NCI-H345 treated with DMSO at 0.1 percent for 48 hours (cell line): ENCODE data around the gene RANGAP1.
"Not testable (repeated sequence)": the region's sequence is repeated elsewhere in the genome, so short reads cannot be mapped to it uniquely, and the experiment has no call there.

ENCODE experiments used
- DNase-seq: peaks from one replicate; lab custom pipeline; 2025; ENCODE audit not compliant: unreplicated experiment; lab: John Stamatoyannopoulos, UW

The RANGAP1 gene

DNA sequence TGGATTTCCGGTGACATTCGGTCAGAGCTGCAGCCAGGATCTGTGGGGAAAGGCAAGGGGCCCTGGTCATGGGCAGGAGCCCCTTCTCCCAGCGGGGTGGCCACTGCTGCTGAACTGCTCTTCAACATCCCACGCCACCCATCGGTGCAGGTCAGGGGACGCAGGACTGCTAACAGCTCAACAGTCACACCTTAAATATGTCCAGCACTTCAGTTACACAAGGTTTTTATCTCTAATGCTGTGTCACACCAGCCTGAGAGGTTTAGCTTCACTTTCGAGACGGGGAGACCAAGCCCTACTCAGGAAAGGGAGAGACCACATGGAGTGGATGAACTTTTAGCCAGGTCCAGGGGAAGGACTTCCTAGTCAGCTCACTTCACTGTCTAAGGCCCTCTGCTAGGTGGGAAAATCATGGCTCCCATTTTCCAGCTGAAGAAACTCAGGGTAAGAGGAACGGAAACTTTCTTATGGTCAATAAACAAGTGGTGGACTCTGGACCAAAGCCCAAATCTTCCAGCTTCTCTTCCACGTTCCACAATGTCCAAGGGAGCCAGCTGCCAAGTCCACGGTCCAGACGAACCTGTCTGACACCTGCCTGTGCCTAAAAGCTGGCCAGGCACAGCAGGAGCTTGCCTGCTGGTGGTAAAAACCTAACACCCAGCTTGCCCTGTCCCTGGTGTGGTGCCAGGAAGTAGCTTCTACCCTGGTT lies 24.3 kb downstream of the RANGAP1 start:
- DNase-seq, result no peak

DNA sequence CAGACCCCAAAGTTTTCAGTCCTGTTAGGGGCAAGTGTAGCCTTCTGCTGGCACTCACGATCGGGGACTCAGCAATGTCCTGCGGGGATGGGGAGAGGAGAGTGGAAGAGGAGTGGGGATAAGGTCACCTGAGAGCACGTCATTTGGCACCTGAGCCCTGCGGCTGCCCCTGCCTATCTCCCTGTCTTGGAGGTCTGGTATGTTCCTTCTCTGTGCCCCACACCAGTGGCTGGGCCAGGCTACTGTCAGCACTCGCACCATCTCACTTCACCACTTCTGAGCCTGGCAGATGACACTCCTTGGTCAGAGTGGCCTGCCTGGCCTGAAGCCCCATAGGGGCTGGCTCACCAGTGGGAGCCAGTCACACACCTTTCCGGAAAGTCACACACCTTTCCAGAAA lies 25.1 kb downstream of the RANGAP1 start:
- no peak for DNase-seq

DNA sequence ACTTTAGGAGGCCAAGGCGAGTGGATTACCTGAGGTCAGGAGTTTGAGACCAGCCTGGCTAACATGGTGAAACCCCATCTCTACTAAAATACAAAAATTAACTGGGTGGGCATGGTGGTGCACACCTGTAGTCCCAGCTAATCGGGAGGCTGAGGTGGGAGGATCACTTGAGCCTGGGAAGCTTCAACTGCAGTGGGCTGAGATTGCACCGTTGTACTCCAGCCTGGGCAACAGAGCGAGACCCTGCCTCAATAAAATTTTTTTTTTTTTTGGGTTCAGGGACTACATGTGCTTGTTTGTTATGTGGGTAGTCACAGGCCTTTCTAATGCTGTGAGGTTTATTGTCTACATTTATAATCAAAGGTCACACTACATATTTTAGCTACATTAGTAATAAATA lies 26.2 kb downstream of the RANGAP1 start:
- not testable (repeated sequence) for DNase-seq

DNA sequence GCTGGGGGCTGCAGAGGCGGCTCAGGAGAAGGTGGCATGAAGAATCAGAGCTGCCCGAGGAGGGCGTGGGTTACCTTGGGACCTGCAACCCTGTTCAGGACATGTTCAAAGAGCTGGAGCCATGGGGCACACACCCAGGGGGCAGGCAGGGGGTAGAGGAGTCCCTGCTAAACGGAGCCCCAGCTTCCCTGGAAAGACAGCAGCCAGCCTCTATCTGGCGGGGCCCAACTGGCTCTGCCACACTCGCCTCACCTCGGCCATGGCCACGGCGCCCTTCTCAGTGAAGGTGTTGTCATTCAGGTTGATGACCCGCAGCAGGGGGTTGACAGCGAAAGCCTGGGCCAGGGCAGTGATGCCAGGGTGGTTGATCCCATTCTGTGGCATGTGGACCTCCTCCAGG lies 28.3 kb downstream of the RANGAP1 start:
- no peak for DNase-seq

DNA sequence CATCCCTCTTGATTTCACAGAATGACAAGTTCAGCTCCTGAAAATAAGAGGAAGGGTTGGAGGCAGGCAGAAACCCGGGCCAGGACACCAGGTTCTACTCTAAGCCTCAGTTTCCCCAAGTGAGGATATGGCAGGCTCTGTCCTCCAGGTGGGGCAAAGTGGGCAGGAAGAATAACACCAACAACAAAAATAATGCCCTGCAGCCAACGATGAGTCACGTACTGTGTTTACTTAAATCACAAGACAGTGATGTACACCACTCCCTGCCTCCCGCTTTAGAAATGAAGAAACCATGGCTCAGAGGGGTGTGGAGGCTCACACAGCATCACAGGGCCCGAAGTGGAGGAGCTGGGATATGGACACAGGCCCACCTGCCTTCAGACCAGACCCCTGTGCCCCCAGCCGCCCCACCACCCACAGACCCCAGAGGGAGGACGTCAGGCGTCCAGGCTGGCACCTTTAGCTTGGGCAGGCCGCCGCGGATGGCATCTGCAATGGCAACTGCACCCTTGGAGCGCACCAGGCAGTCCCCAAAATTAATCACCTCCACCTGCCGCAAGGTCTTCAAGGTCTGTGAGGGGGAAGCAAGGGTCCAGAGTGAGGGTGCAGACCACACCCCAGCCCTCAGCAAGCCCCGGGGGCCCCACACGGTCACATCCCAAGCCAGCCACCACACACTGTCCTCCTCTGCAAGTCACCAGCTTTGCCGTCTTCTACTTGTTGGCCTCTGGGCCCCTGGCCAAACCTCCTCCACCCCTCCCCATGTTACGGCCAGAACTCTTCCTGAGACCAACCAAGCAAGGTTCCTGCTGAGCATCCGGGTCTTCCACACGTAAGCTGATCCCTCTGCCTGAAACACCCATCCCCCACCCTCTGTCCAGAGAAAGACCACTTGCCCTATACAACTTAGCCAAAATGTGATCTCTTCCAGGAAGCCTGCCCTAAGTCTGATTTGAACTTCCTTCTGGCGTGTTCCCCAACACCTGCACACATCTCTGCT lies 29.4 kb downstream of the RANGAP1 start:
- no peak for DNase-seq

DNA sequence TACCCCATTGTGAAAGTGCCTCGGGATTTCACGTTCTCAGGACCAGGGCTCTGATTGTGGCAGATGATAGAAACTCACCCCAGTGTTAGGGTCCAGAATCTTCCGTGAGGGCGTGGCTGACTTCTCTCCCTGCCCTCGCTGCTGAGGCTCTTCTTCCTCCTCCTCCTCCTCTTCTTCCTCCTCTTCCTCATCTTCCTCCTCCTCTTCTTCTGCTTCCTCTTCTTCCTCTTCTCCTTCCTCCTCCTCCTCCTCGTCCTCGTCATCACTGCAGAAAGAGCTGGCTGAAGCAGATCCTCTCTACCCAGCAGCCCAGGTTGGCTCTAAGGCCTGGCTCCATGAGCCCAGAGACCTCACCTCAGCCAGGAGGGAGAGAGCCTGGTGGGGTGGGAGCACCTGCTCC lies 31.8 kb downstream of the RANGAP1 start:
- no peak for DNase-seq

DNA sequence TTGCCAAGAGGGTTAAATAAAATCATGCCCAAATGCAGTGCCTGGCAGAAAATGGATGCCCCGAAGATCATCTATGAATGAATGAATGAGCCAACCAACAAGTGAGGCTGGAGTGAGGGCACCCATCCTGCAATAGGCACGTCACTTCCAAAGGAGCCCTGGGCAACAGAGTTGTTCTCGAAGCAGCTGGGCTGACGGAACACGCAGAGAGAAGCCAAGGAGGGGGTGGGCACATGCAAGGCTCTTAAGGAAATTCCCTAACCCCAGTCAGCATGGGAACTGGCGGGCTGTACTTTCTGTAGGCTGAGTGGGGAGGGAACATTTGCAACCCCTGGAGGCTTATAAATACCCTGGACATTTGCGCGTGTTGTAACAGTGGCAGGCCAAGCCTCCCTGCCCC lies 33.6 kb downstream of the RANGAP1 start:
- DNase-seq, result no peak

DNA sequence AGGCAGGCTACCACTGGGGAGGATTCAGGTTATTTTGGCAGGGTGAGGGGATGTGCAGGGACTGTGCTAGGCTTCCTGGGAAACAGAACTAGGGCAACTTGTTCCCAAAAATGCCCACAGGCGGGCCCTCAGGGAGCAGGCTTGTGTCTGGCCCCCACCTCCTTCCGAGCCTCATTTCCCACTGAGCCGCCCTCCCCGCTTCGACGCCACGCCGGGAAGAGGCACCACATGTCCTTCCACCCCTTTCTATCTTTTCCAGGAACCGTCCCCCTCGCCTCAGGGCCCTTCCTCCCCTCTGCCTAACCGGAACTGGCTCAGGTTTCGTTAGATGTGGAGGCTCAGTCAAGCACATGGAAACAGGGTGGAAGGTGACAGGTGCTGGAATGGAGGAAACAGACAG lies 35.9 kb downstream of the RANGAP1 start:
- DNase-seq, result no peak

DNA sequence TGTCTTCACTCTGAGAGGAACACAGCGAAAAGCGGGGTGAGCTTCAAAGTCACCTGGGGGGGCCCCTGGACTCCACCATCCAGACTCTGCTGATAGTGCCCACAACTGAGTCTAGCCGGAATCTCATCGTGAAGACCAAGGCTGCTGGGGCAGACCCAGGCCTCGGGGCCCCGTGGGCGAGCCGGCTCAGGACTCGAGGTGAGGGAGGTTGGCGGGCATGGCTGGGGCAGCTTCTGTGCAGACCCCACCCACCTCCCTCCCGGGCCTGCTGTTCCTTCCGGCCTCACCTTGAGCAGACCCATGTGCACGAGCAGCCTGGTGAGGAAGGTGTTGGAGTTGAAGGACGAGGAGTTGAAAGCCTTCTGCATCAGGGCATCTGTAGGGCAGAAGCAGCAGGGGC lies 36.5 kb downstream of the RANGAP1 start:
- no peak for DNase-seq

DNA sequence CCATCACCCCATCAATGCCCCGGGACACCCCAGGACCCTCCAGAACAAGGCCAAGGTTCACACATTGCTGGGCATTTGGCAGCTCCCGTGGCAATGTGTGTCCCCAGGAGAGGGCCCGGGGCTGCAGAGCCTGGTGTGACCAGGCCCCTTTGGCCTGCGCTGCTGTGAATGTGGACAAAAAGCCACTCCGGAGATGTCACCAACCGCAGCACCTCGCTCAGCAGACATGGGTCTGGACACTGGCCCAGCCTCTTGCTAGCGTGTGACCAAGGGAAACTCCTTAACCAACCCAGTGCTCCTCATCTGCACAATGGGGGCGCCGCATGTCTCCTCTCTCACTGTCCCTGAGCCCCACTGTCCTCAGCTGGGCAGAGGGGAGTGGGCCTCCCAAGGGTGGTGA lies 37.2 kb downstream of the RANGAP1 start:
- DNase-seq, result no peak

DNA sequence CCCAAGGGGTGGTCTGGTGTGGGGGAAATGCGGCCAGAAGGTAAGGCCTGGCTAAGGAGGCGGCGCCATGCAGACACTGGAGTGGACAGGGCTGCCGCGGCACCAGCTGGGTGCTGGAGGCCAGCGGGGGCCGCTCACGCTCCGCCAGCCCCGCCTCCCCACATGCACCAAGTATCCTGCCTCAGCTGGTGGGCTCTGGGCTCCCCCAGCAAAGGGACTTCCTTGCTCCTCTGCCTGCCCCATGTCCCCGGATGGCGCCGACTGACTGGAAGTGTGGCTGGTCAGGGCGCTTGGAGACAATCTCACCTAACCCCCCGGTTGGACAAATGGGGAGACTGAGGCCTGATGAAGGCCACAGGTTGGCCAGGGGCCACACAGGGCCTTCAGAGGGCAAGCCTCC lies 37.7 kb downstream of the RANGAP1 start:
- DNase-seq, result no peak

DNA sequence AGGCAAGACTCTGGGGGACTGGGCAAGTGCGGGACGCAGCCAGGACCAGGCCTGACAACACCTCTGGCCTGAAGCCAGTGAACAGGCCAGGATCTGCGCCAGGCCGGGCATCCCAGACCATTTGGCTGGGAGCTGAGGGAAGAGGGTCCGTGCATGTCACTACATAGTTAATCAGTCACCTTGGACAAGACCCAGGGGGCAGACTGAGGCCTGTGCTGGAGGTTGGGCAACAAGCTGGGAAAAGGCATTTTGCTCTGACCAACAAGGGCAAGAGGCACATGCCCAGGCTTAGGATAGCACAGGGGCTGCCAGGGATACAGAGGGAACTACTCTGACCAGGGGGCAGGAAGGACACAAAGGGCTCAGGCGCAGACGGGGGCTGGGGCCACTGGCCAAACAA lies 38.3 kb downstream of the RANGAP1 start:
- DNase-seq, result no peak

DNA sequence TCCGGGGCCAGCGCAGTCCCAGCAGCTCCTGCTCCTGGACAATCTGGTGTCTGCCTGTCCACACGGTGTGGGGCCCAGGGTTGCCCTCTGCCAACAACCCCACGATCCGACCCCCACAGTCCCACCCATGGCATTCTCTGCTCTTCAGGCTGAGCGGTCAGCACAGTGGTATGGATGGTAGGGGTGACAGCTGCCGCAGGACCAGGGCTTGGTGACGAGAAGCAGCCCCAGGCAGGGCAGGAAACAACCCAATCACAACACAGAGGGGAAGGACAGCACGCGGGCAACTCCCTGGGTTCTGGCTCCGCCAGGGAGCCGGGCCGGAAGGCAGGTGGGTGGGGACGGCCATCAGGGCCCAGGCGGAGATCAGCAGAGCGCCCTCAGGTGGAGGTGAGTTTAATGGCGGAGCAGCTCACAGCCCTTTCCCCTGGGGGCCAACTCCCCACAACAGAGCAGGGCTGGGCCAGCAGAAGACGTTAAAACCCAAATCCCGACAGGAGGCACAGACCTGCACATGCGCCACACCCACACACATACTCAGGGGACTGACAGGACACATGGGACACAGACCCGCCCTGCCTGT lies 40.0 kb downstream of the RANGAP1 start:
- no peak for DNase-seq

DNA sequence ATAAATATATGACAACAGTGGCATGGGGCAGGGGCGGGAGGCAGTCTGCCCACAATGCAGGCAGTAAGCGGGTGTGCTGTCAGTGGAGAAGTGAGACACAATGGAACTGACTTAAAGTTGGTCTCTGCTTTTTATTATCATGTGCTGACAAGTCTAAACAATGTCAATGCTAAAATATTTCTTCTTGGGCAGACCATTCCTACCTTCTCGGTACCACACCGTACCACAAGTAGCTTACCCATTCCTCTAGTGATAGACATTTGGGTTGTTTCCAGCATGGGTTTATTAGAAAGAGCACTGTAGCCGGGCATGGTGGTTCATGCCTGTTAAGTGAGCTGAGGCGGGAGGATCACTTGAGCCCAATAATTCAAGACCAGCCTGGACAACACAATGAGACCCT lies 42.6 kb downstream of the RANGAP1 start:
- DNase-seq, result no peak

DNA sequence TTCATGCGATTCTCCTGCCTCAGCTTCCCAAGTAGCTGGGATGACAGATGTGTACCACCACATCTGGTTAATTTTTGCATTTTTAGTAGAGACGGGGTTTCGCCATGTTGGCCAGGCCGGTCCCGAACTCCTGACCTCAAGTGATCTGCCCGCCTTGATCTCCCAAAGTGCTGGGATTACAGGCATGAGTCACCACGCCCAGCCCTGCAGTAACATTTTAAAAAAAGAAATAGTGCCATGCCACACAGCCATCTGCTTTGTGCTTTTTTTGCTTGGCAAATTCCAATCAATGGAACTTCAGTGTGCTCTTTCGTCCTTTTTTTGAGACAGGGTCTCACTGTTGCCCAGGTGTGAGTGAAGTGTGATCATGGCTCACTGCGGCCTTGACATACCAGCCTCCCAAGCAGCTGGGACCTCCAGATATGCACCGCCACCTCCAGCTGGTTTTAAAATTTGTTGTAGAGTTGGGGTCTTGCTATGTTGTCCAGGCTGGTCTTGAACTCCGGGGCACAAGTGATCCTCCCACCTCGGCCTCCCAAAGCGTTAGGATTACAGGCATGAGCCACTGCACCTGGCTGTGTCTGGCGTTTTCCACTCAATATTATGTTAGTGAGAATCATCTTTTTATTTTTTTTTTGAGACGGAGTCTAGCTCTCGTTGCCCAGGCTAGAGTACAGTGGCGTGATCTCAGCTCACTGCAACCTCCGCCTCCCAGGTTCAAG lies 43.4 kb downstream of the RANGAP1 start:
- DNase-seq, result no peak

DNA sequence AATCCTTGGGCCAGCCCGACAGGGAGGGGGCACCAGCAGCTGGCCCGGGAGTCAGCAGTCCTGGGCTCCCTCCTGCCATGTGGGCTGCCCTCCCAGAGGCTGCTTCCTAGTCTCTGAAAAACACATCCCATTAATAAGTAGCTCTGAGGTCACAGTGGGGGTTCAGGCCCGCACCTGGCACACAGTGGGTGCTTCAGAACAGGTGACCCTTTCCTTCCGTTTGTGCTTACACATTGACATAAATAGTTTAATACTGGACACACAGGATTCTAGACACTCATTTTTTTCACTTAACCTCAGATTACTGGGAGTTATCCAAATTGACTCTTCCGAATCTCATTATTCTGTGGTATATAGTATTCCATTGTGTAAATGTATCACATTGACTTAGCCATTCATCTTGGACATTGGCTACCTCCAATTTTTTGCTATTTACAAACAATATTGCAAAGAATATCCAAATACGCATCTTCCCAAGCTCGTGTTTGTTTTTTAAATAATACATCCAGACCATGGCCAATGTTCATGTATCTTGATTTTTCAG lies 44.8 kb downstream of the RANGAP1 start:
- no peak for DNase-seq

DNA sequence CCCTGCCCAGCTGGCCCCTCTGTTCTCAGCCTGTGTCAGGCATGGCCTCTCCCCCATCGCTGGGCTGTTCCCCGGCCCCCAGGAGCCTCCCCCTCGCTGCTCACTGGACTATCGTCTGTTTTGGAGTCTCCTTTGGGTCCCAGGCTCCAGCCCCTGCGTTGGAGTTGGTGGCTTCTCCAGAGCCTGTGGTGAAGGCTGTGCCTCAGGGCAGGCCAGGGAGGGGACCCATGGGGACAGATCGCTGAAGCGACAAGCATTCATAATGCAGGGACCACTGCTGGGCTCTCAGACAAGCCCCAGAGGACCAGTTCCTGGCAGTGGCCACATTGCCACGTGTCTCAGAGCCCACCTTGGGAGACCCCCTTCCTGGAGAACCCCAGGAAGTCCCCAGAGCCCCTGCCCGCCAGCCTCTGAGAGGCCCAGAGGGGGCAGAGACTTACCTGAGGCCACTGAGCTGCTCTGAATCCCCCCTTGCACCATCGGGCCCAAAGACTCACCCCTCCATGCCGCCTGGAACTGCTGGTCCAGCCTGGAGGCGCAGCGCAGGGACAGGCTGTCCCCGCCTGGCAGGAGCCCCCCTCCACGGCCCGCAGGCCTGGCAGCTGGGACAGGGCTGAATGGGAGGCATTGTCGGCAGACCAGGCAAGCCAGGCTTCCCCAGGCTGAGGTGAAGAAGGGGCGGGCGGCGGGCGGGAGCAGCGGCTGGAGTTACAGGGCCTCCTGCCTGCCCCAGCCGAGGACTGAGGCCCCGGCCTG lies 45.4 kb downstream of the RANGAP1 start, which contains the start of gene CHADL:
Gene CHADL, minus strand, starts transcription at position 555 of the 756 bp plus-strand sequence. Its CDS starts 50 bp downstream, at position 505.
- DNase-seq, result no peak

DNA sequence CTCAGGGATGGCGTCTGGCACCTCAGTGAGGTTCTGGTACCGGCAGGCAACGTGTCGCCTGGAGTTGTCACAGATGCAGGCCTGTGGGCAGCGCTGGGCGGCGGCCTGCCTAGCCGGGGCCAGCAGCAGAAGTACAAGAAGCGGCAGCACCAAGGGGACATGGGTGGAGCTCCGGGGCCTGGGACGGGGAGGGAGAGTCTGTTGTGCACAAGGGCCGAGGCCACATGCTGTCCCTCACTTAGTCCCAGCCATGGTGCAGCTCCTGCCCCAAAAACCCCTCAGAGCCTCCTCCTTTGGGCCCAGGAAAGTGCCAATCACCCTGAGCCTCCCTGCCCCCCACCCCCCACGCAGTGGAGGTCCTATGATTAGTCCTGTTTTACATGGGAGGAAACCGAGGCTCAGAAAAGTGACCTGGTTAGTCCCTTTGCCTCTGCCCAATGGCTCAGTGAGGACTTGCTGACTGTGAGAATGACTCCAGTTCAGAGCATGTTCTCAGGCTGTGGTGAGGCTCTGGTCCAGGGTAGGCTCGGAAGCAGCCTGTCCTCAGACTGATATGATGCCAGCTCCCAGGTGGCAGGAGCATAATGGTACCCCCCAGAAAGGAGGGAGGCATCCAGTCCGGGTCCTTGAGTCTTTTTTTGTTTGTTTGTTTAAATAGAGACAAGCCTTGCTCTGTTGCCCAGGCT lies 46.4 kb downstream of the RANGAP1 start:
- no peak for DNase-seq
